NCI-H1105 (cell line): Measurements from ENCODE around the gene RMDN3.

Experiments
- DNase-seq: peaks from one replicate; lab custom pipeline; 2025; lab: John Stamatoyannopoulos, UW

RMDN3 gene

GRCh38 chr15:40694688-40695468 is 60.2 kb downstream of the RMDN3 start, which contains the start of gene RAD51:
Gene RAD51 (plus strand): TSS chr15:40695174. CDS start chr15:40698759, 3,585 bp downstream.
- DNase-seq: peak; percentile 75

- DNase-seq: no peak
These were observed 61.0 kb downstream of the RMDN3 start for GRCh38 chr15:40693904-40694687.

- no peak for DNase-seq
These were observed 63.3 kb downstream of the RMDN3 start for GRCh38 chr15:40691737-40692136.

GRCh38 chr15:40688932-40689799 is 65.9 kb downstream of the RMDN3 start:
- no peak for DNase-seq
